Endodermal cell (in vitro differentiated cells): Measurements from ENCODE around the gene NPC1L1. TPM values are rescaled to one million over a fixed set of nuclear protein-coding genes. Genes with fewer than 3 reads are reported as not detected.

Experiments used
- DNase-seq: peaks from one replicate; pipeline ENCODE4 v3.0.0-alpha.2; 2017
- H3K27ac ChIP-seq: 2 replicates; pipeline ENCODE4 v1.5.1; 2013; ENCODE audit warnings: mild to moderate bottlenecking, low read depth, low read length, moderate library complexity
- H3K27me3 ChIP-seq: 2 replicates; pipeline ENCODE4 v1.6.1; 2013; ENCODE audit warnings: mild to moderate bottlenecking, low read length, moderate library complexity; ENCODE audit not compliant: insufficient read depth, control insufficient read depth, poor library complexity, severe bottlenecking
- H3K36me3 ChIP-seq: 2 replicates; pipeline ENCODE4 v1.7.0; 2013; ENCODE audit warnings: mild to moderate bottlenecking, low read length, moderate library complexity; ENCODE audit not compliant: control insufficient read depth, insufficient read depth
- H3K4me1 ChIP-seq: one replicate; pipeline ENCODE4 v1.7.0; 2013; ENCODE audit warnings: low read length; ENCODE audit not compliant: control insufficient read depth, insufficient read depth
- H3K4me3 ChIP-seq: 2 replicates; pipeline ENCODE4 v1.5.1; 2013; ENCODE audit warnings: mild to moderate bottlenecking, low read length, moderate library complexity
- H3K9ac ChIP-seq: 2 replicates; pipeline ENCODE4 v1.6.1; 2013; ENCODE audit warnings: mild to moderate bottlenecking, low read length, moderate library complexity; ENCODE audit not compliant: poor library complexity, severe bottlenecking; ENCODE audit errors: extremely low read depth
- H3K9me3 ChIP-seq: 2 replicates; pipeline ENCODE4 v1.6.1; 2013; ENCODE audit warnings: mild to moderate bottlenecking, low read length, moderate library complexity; ENCODE audit not compliant: control insufficient read depth
- H3K27ac Mint-ChIP-seq: 2 replicates; pipeline ENCODE4 v1.8.0; 2020; ENCODE audit warnings: mixed read lengths
- H3K27me3 Mint-ChIP-seq: 2 replicates; pipeline ENCODE4 v1.8.0; 2021; ENCODE audit warnings: mild to moderate bottlenecking, mixed read lengths; ENCODE audit not compliant: insufficient read depth
- H3K36me3 Mint-ChIP-seq: 2 replicates; pipeline ENCODE4 v1.8.0; 2020; ENCODE audit warnings: low read depth, mixed read lengths
- H3K4me1 Mint-ChIP-seq: 2 replicates; pipeline ENCODE4 v1.8.0; 2020; ENCODE audit warnings: mixed read lengths
- H3K4me3 Mint-ChIP-seq: 2 replicates; pipeline ENCODE4 v1.8.0; 2020; ENCODE audit warnings: mild to moderate bottlenecking, moderate library complexity, mixed read lengths
- H3K9me3 Mint-ChIP-seq: 2 replicates; pipeline ENCODE4 v1.8.0; 2020; ENCODE audit warnings: mild to moderate bottlenecking, mixed read lengths
- WGBS, 2 experiments: methylation state at CpG; one replicate each; pipeline versions ENCODE4 v1.1.5 to v1.1.7; 2013; ENCODE audit warnings: missing lambda C conversion rate in 2 of 2, mixed read lengths in 1 of 2; ENCODE audit not compliant: insufficient coverage in 1 of 2, insufficient read length in 1 of 2; 5-methylcytosine and 5-hydroxymethylcytosine counted together
- total RNA-seq, 2 donors: library from RNA; stranded (reverse); fragmentation: NEBNext Ultra II Directional in 1 of 2; extraction: Animal tissue kit (Norgen Biotek cat#: 25700) in 1 of 2; gene quantifications; 2 replicates in 1 of 2; 3 replicates in 1 of 2; pipeline ENCODE4 v1.2.1, GENCODE V29; 2021
- TF ChIP-seq, protein P1 (sequence below): fragments of 200-600 bp; sonication (generic); conservative IDR thresholded peaks from 2 replicates; pipeline ENCODE4 v1.5.0; 2021; ENCODE audit warnings: antibody characterized with exemption, mild to moderate bottlenecking

Gene NPC1L1
- total RNA-seq, 2 donors from 2014 or later = 2.7 to 3.1 TPM

DNA sequence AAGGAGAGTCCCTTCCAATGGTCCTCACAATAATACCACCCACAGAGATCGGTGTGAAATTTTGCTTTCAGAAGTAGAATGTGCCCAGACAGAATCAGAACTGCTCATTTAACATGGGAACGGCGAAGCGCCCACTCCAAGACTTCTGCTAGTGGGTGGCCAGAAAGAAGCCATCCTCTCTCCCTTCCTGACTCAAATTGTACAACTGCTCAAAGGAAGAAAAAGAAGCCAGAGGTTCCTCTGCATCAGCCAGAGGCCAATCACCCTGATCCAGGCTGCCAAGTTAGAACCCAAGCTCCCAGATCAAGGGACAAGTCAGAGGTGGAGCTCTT is 73.9 kb downstream of the NPC1L1 start:
- Mint-ChIP-seq H3K9me3 (no peaks in the 10 kb centered on the region), H3K27me3 (no peaks in the 10 kb centered on the region), H3K4me3 (no peak overlapping the region), H3K36me3 (peaks cover 26% of the 10 kb centered on the region), H3K27ac (no peak overlapping the region), H3K4me1 (peaks cover 18% of the 10 kb centered on the region)
- WGBS, 2 experiments = 96 to 100% methylated on average over 4 of the region's 4 CpGs
- TF ChIP-seq, protein P1, sequence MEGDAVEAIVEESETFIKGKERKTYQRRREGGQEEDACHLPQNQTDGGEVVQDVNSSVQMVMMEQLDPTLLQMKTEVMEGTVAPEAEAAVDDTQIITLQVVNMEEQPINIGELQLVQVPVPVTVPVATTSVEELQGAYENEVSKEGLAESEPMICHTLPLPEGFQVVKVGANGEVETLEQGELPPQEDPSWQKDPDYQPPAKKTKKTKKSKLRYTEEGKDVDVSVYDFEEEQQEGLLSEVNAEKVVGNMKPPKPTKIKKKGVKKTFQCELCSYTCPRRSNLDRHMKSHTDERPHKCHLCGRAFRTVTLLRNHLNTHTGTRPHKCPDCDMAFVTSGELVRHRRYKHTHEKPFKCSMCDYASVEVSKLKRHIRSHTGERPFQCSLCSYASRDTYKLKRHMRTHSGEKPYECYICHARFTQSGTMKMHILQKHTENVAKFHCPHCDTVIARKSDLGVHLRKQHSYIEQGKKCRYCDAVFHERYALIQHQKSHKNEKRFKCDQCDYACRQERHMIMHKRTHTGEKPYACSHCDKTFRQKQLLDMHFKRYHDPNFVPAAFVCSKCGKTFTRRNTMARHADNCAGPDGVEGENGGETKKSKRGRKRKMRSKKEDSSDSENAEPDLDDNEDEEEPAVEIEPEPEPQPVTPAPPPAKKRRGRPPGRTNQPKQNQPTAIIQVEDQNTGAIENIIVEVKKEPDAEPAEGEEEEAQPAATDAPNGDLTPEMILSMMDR = no peak
- H3K4me3 ChIP-seq = no peak overlapping the region
- no peaks in the 10 kb centered on the region for H3K27me3 ChIP-seq
- peaks cover 63% of the 10 kb centered on the region for H3K36me3 ChIP-seq
- DNase-seq = no peak
- H3K9me3 ChIP-seq = no peaks in the 10 kb centered on the region
- no peak overlapping the region for H3K27ac ChIP-seq
- no peak overlapping the region for H3K9ac ChIP-seq
- peaks cover 6% of the 10 kb centered on the region for H3K4me1 ChIP-seq

DNA sequence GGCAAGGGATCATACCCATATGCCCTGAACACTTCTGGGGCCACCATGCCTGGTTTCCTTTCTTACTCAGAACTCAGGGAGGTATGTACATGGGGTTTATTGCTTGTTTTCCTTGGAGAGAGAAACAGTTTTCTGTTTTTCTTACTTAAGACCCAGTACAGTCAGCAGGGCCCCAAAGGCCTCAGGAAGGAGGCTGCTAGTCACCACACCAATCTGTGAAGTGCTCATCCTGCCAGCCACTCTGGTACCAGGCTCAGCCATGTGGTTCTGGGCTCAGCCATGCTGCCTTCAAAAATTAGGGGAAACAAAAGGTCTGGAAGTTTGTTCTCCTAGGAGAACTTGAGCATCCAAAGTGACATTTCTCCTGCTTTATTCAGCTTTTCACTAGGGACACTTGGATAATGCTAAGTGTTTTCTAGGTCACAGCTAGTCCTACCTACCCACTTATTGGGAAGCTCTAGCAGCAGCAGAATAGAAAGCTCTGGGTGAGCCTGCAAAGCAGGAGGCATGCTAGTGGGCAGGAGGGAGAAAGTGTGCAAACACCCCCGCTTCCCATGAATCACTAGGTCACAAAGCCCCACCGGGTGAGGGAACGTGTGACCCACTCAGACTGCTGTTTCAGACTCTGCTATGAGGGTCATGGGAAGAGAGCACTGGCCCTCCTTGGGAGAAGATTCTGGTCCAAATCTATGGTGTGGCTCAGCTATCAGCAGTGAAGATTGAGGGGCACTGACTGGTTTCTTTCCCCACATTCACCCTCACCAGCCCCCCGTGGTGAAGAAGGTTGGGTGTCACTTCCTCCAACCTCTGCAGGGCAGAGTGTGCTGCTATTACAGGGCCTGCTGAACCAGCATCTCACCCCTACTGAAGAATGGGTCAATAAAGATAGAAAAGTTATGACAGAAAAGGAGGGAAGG is 74.6 kb downstream of the NPC1L1 start:
- Histone ChIP-seq H3K9ac (no peak overlapping the region), H3K36me3 (peaks cover 61% of the 10 kb centered on the region), H3K9me3 (no peaks in the 10 kb centered on the region), H3K27me3 (no peaks in the 10 kb centered on the region), H3K27ac (no peak overlapping the region), H3K4me3 (no peak overlapping the region), H3K4me1 (peaks cover 6% of the 10 kb centered on the region)
- Mint-ChIP-seq H3K4me1 (peaks cover 18% of the 10 kb centered on the region), H3K9me3 (no peaks in the 10 kb centered on the region), H3K27me3 (no peaks in the 10 kb centered on the region), H3K4me3 (no peak overlapping the region), H3K27ac (peak overlapping the region; percentile 17), H3K36me3 (peaks cover 22% of the 10 kb centered on the region)
- no peak for DNase-seq
- TF ChIP-seq, protein P1 = no peak
- 93 to 94% methylated on average over 3 to 4 of the region's 4 CpGs for WGBS, 2 experiments

DNA sequence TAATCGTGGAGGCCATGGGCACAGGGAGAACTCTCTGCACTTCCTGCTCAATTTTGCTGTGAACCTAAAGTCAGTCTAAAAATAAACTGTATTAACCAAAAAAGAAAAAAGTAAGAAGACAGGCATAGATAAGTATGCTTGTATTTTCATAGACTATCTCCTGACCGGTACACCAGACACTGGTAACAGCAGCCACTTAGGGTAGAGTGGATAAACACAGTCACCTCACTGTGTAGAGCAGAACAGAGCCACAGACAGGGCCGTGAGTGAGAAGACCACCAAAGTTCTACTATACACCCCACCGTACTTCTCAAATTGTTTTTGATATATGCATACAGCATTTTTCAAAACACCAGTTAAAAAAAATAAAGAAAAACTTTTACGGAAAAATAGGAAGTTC is 75.6 kb downstream of the NPC1L1 start:
- 97 to 100% methylated on average over 2 to 5 of the region's 5 CpGs for WGBS, 2 experiments
- H3K4me1 ChIP-seq = peaks cover 6% of the 10 kb centered on the region
- H3K27me3 ChIP-seq = no peaks in the 10 kb centered on the region
- no peaks in the 10 kb centered on the region for H3K9me3 ChIP-seq
- H3K4me3 Mint-ChIP-seq = no peak overlapping the region
- H3K27me3 Mint-ChIP-seq = no peaks in the 10 kb centered on the region
- H3K9ac ChIP-seq = no peak overlapping the region
- H3K36me3 Mint-ChIP-seq = peaks cover 22% of the 10 kb centered on the region
- H3K9me3 Mint-ChIP-seq = no peaks in the 10 kb centered on the region
- peak overlapping the region; percentile 15 for H3K27ac Mint-ChIP-seq
- DNase-seq = no peak
- H3K4me1 Mint-ChIP-seq = peaks cover 18% of the 10 kb centered on the region
- H3K36me3 ChIP-seq = peaks cover 57% of the 10 kb centered on the region
- TF ChIP-seq, protein P1 = no peak
- H3K4me3 ChIP-seq = no peak overlapping the region
- no peak overlapping the region for H3K27ac ChIP-seq
